Stimulated activated CD8-positive, alpha-beta memory T cell treated with anti-CD3 and anti-CD28 coated beads, Interleukin-12 subunit alpha, Interleukin-12 subunit beta, amount 100 ng/mL, for 24 hours (primary cell): ENCODE measurements around the gene ABAT.
"Not testable (repeated sequence)": the region's sequence is repeated elsewhere in the genome, so short reads cannot be mapped to it uniquely, and the experiment has no call there.

ENCODE experiments used
- DNase-seq: peaks from one replicate; pipeline ENCODE4 v3.0.0-alpha.2; 2020; ENCODE audit errors: extremely low read depth

Gene ABAT

GRCh38 chr16:8649829-8650554 lies 24.4 kb upstream of the ABAT start:
- DNase-seq = no peak

GRCh38 chr16:8651958-8652357 lies 22.5 kb upstream of the ABAT start:
- DNase-seq = not testable (repeated sequence)

GRCh38 chr16:8655184-8655717 lies 19.2 kb upstream of the ABAT start:
- no peak for DNase-seq

GRCh38 chr16:8656376-8656775 lies 18.0 kb upstream of the ABAT start:
- no peak for DNase-seq

- no peak for DNase-seq
Observed at GRCh38 chr16:8660841-8661301, 13.5 kb upstream of the ABAT start.

GRCh38 chr16:8661703-8662102 lies 12.7 kb upstream of the ABAT start:
- no peak for DNase-seq

- no peak for DNase-seq
Observed at GRCh38 chr16:8663192-8664089, 11.0 kb upstream of the ABAT start.

GRCh38 chr16:8665529-8665928 lies 8.9 kb upstream of the ABAT start:
- DNase-seq = no peak

- DNase-seq = no peak
Observed at GRCh38 chr16:8667492-8667891, 6.9 kb upstream of the ABAT start.

- no peak for DNase-seq
Observed at GRCh38 chr16:8668113-8668512, 6.3 kb upstream of the ABAT start.

- DNase-seq = no peak
Observed at GRCh38 chr16:8669481-8669880, 4.9 kb upstream of the ABAT start.

- DNase-seq = no peak
Observed at GRCh38 chr16:8670014-8670560, 4.3 kb upstream of the ABAT start.

GRCh38 chr16:8673611-8674412 lies 605 bp upstream of the ABAT start:
- no peak for DNase-seq

- DNase-seq = no peak
Observed at GRCh38 chr16:8675183-8676159, 1.1 kb downstream of the ABAT start.

- DNase-seq = no peak
Observed at GRCh38 chr16:8676160-8676547, 1.7 kb downstream of the ABAT start.

GRCh38 chr16:8676737-8677375 lies 2.4 kb downstream of the ABAT start:
- no peak for DNase-seq

GRCh38 chr16:8677481-8677880 lies 3.1 kb downstream of the ABAT start:
- DNase-seq = no peak

- no peak for DNase-seq
Observed at GRCh38 chr16:8678068-8678927, 3.9 kb downstream of the ABAT start.

- no peak for DNase-seq
Observed at GRCh38 chr16:8679151-8679550, 4.7 kb downstream of the ABAT start.
